OCI-LY7 (cell line): ENCODE measurements around the gene SLC4A1. TPM values are rescaled to one million over a fixed set of nuclear protein-coding genes. Genes with fewer than 3 reads are reported as not detected.
A peak's percentile ranks its signal among the peaks of the same experiment; 100 is the strongest.

ENCODE experiments used
- BruUV-seq: library from RNA; stranded (reverse); fragments of 400-500 nt; replicated peaks from 2 replicates; lab custom pipeline; 2021; lab: Mats Ljungman, UMichigan
- CTCF ChIA-PET: fragments of 300-600 bp; sonication (Branson Sonifier 250); formaldehyde crosslinking; loops from one replicate; lab custom pipeline; 2022; ENCODE audit warnings: antibody characterized with exemption; ENCODE audit not compliant: unreplicated experiment; lab: Charles Lee
- POLR2A ChIA-PET: fragments of 300-600 bp; sonication (Branson Sonifier 250); formaldehyde crosslinking; loops from one replicate; lab custom pipeline; 2022; ENCODE audit warnings: antibody characterized with exemption; lab: Charles Lee
- DNase-seq: peaks from one replicate; pipeline ENCODE4 v3.0.0-alpha.2; 2015; ENCODE audit warnings: low spot score
- H2AFZ ChIP-seq: fragments of 200-600 bp; sonication (generic), shearing (Covaris generic); 2 replicates; pipeline ENCODE4 v1.6.1; 2014; ENCODE audit warnings: mild to moderate bottlenecking, antibody characterized with exemption, low read length, moderate library complexity
- H3K27ac ChIP-seq: fragments of 200-600 bp; sonication (generic); 2 replicates; pipeline ENCODE4 v1.5.1; 2014; ENCODE audit warnings: mixed run types, low read depth, mild to moderate bottlenecking, moderate library complexity, low read length, inconsistent platforms; ENCODE audit not compliant: poor library complexity, severe bottlenecking
- H3K36me3 ChIP-seq: fragments of 200-600 bp; sonication (generic); 2 replicates; pipeline ENCODE4 v1.6.1; 2014; ENCODE audit warnings: mild to moderate bottlenecking, antibody characterized with exemption, low read length, moderate library complexity, mixed read lengths; ENCODE audit not compliant: insufficient read depth
- H3K4me1 ChIP-seq: fragments of 200-600 bp; sonication (generic); 2 replicates; pipeline ENCODE4 v1.5.1; 2014; ENCODE audit warnings: mild to moderate bottlenecking, low read length; ENCODE audit not compliant: insufficient read depth, poor library complexity, severe bottlenecking
- H3K4me2 ChIP-seq: fragments of 200-600 bp; sonication (generic); 2 replicates; pipeline ENCODE4 v1.6.1; 2014; ENCODE audit warnings: mild to moderate bottlenecking, low read length
- H3K4me3 ChIP-seq: fragments of 200-600 bp; sonication (generic); 2 replicates; pipeline ENCODE4 v1.5.1; 2014; ENCODE audit warnings: mild to moderate bottlenecking, low read depth, low read length; ENCODE audit not compliant: poor library complexity, severe bottlenecking
- H3K79me2 ChIP-seq: fragments of 200-600 bp; sonication (generic); 2 replicates; pipeline ENCODE4 v1.6.1; 2016; ENCODE audit warnings: low read depth, mild to moderate bottlenecking, low read length, moderate library complexity, mixed read lengths; ENCODE audit not compliant: insufficient read depth
- H3K9me2 ChIP-seq: fragments of 200-600 bp; sonication (generic); 2 replicates; pipeline ENCODE4 v1.6.1; 2016; ENCODE audit warnings: mild to moderate bottlenecking, low read length, mixed read lengths; ENCODE audit not compliant: insufficient read depth
- H3K9me3 ChIP-seq: fragments of 200-600 bp; sonication (generic); 2 replicates; pipeline ENCODE4 v1.6.1; 2014; ENCODE audit warnings: mild to moderate bottlenecking, mixed run types, low read length, mixed read lengths
- H4K20me1 ChIP-seq: fragments of 200-600 bp; sonication (generic); 2 replicates; pipeline ENCODE4 v1.6.1; 2014; ENCODE audit warnings: mild to moderate bottlenecking, antibody characterized with exemption, low read length, moderate library complexity, mixed read lengths; ENCODE audit not compliant: insufficient read depth
- CTCF ChIP-seq: fragments of 200-600 bp; sonication (generic); conservative IDR thresholded peaks from 2 replicates; pipeline ENCODE4 v1.5.1; 2014; ENCODE audit warnings: mild to moderate bottlenecking, antibody characterized with exemption, low read length, moderate library complexity, mixed read lengths
- EZH2phosphoT487 ChIP-seq: fragments of 200-600 bp; sonication (generic); IDR thresholded peaks from 2 replicates; pipeline ENCODE4 v1.6.1; 2018; ENCODE audit warnings: low read depth, borderline replicate concordance, mild to moderate bottlenecking, mixed run types, antibody characterized with exemption, low read length, moderate library complexity, mixed read lengths
- intact Hi-C: fragments of 100-400 bp; cut with micrococcal nuclease; formaldehyde crosslinking; loops from one replicate; pipeline ENCODE4 v1.10.0; 2022; ENCODE audit not compliant: unreplicated experiment
- total RNA-seq, 2 experiments: library from RNA; depleted of rRNA in 1 of 2; stranded (reverse); fragments of >200 nt in 1 of 2; shearing (Covaris generic) in 1 of 2; gene quantifications; 2 replicates each; pipeline ENCODE4 v1.2.3, GENCODE V29; 2014 to 2022

The SLC4A1 gene
- total RNA-seq, 2 experiments from 2014 or later, result not detected

DNA sequence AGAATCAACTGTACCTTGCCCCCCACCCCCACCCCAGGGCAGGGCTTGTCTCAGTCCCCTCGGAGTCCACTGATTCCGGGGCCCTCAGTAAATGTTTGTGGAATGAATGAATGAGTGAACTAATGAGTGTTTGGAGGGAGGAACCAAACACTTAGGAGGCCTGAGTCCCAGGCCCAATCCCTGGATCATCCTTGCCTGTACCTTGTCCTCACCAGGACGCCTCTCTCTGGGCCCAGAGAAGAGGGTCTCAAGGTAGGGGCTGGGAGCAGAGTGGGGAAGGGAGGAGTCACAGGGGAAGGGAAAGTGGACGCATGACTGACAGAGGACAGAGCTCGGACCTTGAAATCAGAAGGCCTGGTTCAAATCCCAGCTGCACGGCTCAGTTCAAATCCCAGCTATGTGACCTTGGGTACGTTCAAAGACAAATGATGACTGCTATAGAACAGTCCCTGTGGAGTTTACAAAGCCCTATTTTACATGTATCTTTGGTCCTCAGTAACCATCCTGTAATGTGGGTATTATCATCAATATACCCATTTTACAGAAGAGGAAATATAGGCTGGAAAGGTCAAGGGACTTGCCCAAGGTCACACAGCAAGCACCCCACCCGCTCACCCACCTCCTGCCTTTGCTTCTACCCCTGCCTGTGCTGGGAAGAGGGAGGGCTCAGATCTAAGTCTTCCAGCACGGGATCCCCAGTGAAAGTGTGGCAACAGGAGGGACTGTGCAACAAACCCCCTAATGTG lies 18.3 kb downstream of the SLC4A1 start:
- BruUV-seq, result no TSS peak

DNA sequence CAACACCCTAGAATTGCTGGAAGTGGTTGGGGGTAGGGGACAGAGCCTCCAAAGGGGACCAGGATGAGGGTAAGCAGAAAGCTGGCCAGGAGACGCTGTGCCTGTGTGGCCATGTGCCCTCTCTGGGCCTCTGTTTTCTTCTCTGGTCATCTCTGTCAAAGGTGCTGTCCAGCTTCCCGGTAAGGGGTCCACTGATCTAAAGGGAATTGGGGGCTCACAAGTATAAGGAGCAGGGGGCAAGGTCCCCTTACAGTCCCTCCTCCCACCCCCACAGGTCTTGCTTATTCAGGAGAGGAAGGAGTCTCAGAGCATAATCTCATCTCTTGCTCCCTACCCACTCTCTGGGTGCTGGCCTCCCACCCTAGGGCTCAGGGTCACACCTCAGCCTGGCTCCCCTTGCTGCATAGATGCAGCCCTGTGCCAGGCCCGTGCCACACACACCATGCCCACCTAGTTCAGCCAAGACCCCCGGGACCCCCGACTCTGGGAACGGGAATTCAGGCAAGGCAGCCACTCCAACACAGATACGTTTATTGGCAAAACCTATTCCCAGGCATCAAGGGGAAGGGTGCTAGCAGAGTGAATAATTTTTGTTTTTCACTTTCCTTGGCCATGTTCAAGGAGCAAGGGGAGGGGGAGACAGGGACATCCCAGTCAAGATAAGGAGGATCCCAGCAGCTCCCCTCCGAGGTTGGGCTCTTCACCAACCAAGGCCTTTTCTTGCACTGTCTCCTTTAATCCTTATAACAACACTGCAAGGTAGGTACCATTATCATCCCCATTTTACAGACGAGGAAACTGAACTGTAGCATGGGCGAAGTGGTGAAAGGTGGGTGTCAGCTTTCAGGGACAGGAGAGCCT lies 19.8 kb downstream of the SLC4A1 start:
- no peaks in the 10 kb centered on the region for H4K20me1 ChIP-seq
- intact Hi-C loops, result no loop called here
- ChIA-PET CTCF (no interaction called here), POLR2A (no interaction called here)
- H3K36me3 ChIP-seq, result no peaks in the 10 kb centered on the region
- no peak overlapping the region for H3K4me3 ChIP-seq
- no peaks in the 10 kb centered on the region for H3K9me2 ChIP-seq
- H3K9me3 ChIP-seq, result no peaks in the 10 kb centered on the region
- no peak overlapping the region for H3K27ac ChIP-seq
- no peaks in the 10 kb centered on the region for H3K79me2 ChIP-seq
- TF ChIP-seq CTCF (no peak), EZH2phosphoT487 (no peak)
- DNase-seq, result no peak
- H2AFZ ChIP-seq, result peak overlapping the region; percentile 26; the same call in 1 of the 2 replicates
- H3K4me1 ChIP-seq, result peaks cover 42% of the 10 kb centered on the region
- peak overlapping the region; percentile 52 for H3K4me2 ChIP-seq
- no TSS peak for BruUV-seq

More for the DNA sequence above, 18.3 kb downstream of the SLC4A1 start:
- intact Hi-C loops, result no loop called here
- peaks cover 42% of the 10 kb centered on the region for H3K4me1 ChIP-seq
- H2AFZ ChIP-seq, result no peak overlapping the region
- H3K36me3 ChIP-seq, result no peaks in the 10 kb centered on the region
- H3K9me2 ChIP-seq, result no peaks in the 10 kb centered on the region
- no peak overlapping the region for H3K4me3 ChIP-seq
- H3K9me3 ChIP-seq, result no peaks in the 10 kb centered on the region
- TF ChIP-seq EZH2phosphoT487 (no peak), CTCF (no peak)
- CTCF ChIA-PET, result no interaction called here
- H3K79me2 ChIP-seq, result no peaks in the 10 kb centered on the region
- H4K20me1 ChIP-seq, result no peaks in the 10 kb centered on the region
- H3K4me2 ChIP-seq, result no peak overlapping the region
- no peak for DNase-seq
- POLR2A ChIA-PET, result no interaction called here
- H3K27ac ChIP-seq, result no peak overlapping the region
